Inflammatory macrophage (primary cell): ENCODE data around the gene PGAP2.
A peak's percentile ranks its signal among the peaks of the same experiment; 100 is the strongest.

Experiments used
- DNase-seq, 2 donors: peaks; one replicate each; pipeline ENCODE4 v3.0.0-alpha.2; 2020 to 2022

Gene PGAP2

DNA sequence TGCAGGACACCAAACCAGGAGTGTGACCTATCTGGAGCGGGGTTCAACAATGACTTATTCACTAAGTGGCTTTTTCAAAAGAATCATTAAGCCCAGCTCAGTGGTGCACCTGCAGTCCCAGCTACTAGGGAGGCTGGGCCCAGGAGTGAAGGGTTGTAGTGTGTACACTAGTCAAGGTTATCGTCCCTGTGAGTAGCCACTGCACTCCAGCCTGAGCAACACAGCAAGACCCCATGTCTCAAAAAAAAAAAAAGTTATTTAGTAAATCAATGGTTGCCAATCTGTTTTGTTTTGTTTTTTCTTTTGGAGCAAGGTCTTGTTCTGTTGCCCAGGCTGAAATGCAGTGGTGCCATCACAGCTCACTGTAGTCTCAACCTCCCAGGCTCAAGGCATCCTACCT is 24.5 kb downstream of the PGAP2 start:
- no peak for DNase-seq

DNA sequence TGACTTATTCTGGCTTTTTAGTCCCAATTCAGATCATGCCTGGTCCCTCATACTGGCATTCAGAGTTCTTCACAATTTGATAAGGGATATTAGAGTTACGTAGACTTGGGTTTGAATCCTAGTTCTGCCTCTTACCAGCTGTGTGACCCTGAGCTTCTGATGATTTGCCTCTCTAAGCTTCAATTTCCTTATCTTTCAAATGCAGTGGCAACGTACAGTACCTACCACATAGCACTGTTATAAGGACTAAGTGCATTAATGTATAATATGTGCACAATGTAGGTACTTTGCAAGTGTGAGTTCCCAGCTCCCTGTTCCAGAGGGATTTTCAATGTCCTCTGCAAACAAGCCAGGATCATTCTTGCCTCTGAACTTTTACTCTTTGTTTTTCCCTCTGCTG is 25.1 kb downstream of the PGAP2 start:
- DNase-seq, result no peak

DNA sequence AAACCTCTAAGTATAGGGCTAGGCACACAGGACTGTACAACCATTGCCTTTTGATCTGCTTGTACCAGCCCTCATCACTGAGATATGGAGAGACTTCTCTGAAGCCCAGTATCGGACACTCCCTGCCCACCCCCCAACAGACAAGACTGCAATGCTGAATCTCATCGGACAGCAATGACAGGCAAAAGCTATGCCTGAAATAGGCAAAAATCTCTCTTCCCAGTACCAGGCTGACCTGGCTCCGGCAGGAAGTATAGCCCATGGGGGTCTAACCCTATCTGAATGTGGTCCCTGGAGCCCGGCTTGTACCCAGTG is 25.9 kb downstream of the PGAP2 start:
- no peak for DNase-seq

DNA sequence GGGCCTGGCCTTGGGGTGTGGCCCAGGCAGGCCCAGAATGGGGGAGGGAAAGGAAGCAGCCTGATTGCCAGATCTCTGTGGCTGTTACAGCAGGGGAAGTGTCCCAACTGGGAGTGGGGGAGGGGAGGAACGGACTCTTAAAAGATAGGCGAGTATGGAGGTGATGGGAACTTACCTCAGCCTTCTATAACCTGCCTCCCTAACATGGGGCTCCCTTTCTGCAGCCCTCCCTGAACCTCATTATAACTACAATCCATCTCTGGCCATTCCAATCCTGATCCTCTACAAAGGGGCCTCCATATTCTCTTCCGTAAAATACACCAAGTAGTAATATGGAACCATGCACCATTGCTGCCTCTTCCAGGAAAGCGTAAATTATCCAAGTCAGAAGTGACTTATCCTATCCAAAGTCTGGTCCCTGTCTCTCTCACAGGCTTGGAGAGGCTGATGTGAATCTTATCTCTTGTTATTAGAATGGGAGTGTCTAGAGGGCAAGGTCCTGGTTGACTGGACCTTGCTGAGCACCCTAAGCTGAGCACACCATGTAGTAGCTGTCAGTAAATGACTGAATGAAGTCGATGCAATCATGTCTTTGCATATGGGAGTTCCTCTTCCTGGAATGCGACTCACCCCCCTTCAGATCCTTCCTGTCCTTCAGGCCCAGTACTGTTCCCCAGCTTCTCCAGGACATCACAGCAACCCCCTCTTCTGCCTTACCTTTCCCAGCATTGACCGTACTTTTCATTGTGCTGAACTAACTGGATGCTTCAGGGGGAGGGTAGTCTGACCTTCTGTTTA is 26.5 kb downstream of the PGAP2 start:
- peak; percentile 85 to 87 for DNase-seq

GRCh38 chr11:3835751-3836150 is 27.4 kb downstream of the PGAP2 start:
- no peak for DNase-seq

DNA sequence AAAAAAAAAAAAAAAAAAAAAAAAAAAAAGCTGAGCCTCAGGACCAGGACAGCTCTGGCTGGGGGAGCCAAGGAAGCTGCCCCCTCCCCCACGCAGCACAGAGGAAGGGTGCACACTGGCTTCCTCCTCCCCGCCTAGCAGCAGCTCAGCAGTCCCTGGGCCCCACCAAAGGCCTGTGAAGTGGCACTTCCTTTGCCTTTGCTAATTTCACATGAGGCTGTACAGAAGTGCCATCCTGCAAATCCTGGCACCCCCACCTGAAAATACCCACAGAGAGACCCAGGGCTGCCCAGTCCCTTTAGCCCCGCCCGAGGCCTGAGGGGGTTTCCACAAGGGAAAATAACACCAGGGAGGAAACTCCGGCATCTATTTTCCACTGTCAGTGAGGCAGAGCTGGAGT is 28.5 kb downstream of the PGAP2 start:
- DNase-seq, result peak; percentile 55 to 65

- peak; percentile 86 to 90 for DNase-seq
Measured at GRCh38 chr11:3837793-3838192, 29.4 kb downstream of the PGAP2 start.

GRCh38 chr11:3838504-3838903 is 30.1 kb downstream of the PGAP2 start:
- DNase-seq, result peak in 1 of 2 donors; percentile 51

DNA sequence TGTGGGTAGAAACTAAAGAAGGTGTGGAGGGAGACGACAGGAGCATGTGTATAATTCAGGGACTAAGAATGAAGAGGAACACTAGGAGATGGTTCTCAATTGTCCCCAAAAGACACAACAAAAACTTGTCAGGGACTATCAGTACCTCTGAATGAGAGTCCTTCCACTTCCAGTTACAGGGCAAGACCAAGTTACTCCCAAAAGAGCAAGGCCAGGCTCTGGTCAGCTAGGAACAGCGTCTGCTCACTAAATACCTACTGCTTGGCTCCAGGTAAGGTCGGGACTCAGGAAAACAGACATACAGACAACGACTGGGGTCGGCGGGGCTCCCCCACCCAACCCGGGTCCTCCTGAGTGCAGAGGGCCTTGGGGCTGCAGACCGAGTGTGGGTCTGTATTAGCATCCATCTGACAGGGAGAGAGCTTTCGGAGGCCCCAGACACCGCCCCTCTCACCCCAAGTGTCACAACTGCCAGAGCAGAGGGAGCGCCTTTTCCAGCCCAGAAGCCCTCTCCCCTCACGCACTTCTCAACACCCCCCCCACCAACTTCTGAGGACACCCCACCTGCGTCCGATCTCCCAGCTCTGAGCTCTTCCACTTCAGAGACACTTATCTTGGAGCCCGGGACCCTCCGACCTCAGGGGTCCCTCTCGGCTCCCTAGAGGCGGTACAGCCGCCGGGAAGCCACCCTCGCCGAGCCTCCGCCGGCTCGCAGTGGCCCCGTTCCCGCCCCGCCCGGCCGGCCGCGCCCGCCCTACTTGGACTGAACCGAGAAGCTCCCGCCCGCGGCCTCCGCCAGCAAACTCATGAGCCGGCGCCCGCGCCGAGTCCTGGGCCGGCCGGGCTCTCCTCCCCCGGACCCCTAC is 31.9 kb downstream of the PGAP2 start:
- DNase-seq, result no peak

GRCh38 chr11:3840870-3841425 is 32.6 kb downstream of the PGAP2 start, which contains the start of gene RHOG:
RHOG (minus strand) TSS chr11:3840959; CDS start chr11:3828138, 12,821 bp downstream.
- peak; percentile 74 to 79 for DNase-seq

DNA sequence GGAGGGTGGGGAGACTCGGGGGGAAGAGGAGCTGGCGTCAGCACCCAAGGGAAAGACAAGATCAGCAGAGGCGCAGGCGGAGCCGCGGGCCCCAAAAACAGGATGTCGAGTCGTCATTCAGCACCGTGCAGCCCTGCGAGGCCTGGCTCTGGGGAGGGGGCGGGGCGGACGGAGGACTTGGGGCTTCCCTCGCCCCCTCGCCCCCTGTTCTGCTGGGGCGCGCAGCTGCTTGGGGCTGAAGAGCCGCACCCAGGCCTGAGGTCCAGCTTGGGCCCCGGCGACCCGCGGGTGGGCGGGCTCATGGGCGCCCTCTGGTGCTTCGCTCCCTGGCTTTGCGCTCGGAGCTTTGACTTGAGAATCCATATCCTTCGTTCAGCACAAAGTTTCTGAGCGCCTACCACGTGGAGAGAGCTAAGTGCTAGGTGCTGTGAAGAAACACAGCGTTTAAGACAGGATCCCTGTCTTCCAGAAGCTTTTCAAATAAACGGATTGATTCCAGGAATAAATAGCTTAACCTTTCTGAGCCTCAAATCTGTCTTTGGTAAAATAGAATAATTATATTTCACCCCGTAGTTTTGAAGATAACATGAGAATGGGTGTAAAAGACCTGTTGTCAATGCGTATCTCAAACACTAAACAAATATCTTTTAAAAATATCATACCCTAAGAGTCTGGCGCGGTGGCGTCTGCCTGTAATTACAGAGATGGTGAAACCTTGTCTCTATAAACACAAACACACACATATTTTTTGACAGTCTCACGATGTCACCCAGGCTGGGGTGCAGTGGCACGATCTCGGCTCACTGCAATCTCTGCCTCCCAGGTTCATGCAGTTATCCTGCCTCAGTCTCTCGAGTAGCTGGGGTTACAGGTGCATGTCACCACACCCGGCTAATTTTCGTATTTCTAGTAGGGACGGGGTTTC is 33.3 kb downstream of the PGAP2 start:
- DNase-seq, result peak; percentile 85 to 93

GRCh38 chr11:3843326-3843725 is 35.0 kb downstream of the PGAP2 start:
- no peak for DNase-seq

DNA sequence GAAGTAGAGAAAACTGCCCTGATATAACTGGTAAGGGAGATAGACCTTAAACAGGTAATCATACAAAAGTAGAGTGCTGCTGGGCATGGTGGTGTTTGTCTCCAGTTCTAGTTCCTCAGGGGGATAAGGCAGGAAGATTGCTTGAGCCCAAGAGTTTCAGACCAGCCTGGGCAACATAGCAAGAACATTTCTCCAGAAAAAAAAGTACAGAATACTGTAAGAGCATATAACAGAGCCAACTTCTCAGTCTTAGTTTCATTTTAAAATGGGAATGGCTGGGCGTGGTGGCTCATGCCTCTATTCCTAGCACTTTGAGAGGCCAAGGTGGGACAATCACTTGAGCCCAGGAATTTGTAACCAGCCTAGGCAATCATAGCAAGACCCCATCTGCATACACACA is 36.9 kb downstream of the PGAP2 start:
- DNase-seq, result no peak

- no peak for DNase-seq
Measured at GRCh38 chr11:3845670-3846069, 37.3 kb downstream of the PGAP2 start.

GRCh38 chr11:3849297-3849874 is 41.0 kb downstream of the PGAP2 start:
- DNase-seq, result peak; percentile 60 to 70

GRCh38 chr11:3853545-3853842 is 45.1 kb downstream of the PGAP2 start:
- DNase-seq, result no peak

GRCh38 chr11:3853899-3854659 is 45.7 kb downstream of the PGAP2 start:
- peak; percentile 73 to 79 for DNase-seq

DNA sequence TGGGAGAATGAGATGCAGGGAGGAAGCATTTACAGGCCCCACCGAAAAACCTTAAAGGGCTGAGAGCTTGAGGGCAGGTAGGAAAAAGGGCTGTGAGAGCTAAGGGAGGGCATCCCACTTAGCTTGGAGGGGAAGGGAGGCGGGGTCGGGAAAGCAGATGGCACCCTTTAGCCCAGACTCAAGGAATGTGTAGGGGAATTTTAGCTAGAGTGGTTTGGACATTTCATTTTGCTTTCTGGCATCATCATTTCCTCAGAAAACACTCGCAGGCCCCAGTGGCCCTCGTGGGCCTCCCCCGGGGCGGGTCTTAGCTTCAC is 46.3 kb downstream of the PGAP2 start:
- DNase-seq, result no peak

- peak; percentile 96 to 99 for DNase-seq
Measured at GRCh38 chr11:3854977-3855807, 46.8 kb downstream of the PGAP2 start, which contains the start of gene STIM1. STIM1 (plus strand) TSS chr11:3855664; CDS start chr11:3856271, 607 bp downstream.

- peak; percentile 41 to 50 for DNase-seq
Measured at GRCh38 chr11:3855808-3856491, 47.6 kb downstream of the PGAP2 start.
